ENCODE measurements around the gene PSG5. TPM values are rescaled to one million over a fixed set of nuclear protein-coding genes. Genes with fewer than 3 reads are reported as not detected.
A peak's percentile ranks its signal among the peaks of the same experiment; 100 is the strongest.
"Not testable (repeated sequence)": the region's sequence is repeated elsewhere in the genome, so short reads cannot be mapped to it uniquely, and the experiment has no call there.

PSG5 gene
- total and polyA plus RNA-seq, 2 experiments from 2014 or later = 534 to 1,019 TPM

DNA sequence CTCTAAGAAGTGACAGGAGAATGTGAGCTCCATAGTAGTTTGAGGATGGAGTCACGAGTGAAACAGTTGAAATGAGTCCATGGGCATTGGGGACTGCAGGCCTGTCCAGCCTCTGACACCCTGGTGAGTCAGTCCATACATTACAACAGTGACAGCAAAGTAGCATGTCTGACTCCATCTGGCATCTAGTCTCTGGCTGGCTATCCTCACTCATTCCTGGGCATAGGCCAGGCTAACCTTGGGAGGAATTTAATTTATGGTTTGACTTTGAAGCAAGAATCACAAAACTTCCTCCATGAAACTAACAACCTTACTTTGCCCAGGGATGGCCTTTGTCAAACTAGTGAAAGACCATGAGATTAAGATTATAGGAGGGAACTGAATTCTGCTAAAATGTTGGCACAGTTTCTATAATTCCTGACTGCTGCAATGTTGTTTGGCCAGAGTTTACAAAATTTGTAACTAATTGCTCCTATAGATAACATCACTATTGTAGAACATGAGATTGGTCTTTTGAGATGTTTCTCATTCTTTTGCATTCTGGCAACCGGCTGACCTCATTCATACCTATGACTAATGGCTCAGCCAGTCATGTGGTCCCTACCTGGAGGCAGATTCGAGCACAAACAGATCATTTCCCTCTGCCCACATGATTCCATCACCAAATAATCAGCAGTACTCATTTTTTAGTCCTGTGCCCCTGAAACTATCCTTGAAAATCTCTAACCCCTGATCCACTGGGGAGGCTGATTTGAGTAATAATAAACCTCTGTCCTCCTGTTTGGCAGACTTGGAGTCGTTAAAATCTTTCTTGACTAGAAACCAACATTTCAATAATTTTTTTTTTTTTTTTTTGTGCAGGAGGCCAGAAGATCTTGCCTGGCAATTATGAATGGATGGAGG, 4.2 kb downstream of the PSG5 start:
- H2AFZ ChIP-seq; H3K36me3 ChIP-seq (ENCODE audit: low read depth); H3K9me2 ChIP-seq (ENCODE audit: insufficient read depth); H3K27me3 ChIP-seq (replicated peaks; ENCODE audit: insufficient read depth); H3K9me3 ChIP-seq (ENCODE audit: low read depth); in situ Hi-C loops (cut with MboI); H4K20me1 ChIP-seq (ENCODE audit: insufficient read depth): not testable (repeated sequence)
- Histone ChIP-seq H3K4me3 (peak overlapping the region; percentile 81), H3K9ac (peak overlapping the region; percentile 70), H3K4me2 (ENCODE audit: unreplicated experiment) (peak overlapping the region; percentile 65), H3F3A (ENCODE audit: insufficient read depth) (peaks cover 60% of the 10 kb centered on the region), H3K79me2 (ENCODE audit: insufficient read depth) (peaks cover 35% of the 10 kb centered on the region), H3K27ac (peak overlapping the region; percentile 95), H3K4me1 (ENCODE audit: insufficient read depth) (peaks cover 67% of the 10 kb centered on the region)
- peak; percentile 92 for DNase-seq
- WGBS, 2 experiments (ENCODE audit: low coverage in 1 of 2, low lambda C conversion rate in 2 of 2, missing lambda C conversion rate in 2 of 2) = 0 to 1% methylated on average over 4 of the region's 4 CpGs
- TF ChIP-seq EZH2phosphoT487 (IDR thresholded peaks at IDR 0.05; ENCODE audit: insufficient read depth, low read depth) = 0 out of 2 replicates have a peak, but pooled peaks have one; percentile 28

DNA sequence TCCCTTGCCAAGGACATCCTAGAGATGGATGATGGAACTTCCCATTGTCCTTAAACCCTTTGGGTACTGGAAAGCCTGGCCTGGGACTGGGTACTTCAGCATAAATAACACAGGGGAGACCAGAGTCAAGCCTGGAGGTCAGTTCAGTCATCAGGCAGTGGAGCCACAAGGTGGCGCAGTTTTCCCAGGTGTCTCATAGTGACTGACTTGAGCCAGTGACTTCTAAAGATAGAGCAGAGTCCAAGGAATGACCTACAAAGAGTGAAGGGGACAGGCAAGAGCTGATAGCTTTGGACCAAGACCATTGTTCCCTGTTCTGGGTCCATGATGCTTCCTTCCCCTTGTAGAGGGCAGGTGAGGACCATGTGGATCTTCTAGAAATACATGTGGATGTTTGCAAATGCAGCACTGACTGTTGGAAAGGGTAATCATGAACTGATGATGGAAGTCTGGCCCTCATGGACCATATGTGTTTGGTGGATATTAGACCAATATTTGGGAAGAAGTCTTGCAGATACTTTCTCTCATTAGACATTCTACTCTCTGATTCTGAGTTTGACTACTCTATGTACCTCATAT, 6.7 kb downstream of the PSG5 start:
- Histone ChIP-seq H3K4me1 (ENCODE audit: insufficient read depth) (peaks cover 47% of the 10 kb centered on the region), H3K79me2 (ENCODE audit: insufficient read depth) (peaks cover 11% of the 10 kb centered on the region), H3F3A (ENCODE audit: insufficient read depth) (peaks cover 49% of the 10 kb centered on the region)
- H3K27me3 ChIP-seq (replicated peaks; ENCODE audit: insufficient read depth); H3K9me2 ChIP-seq (ENCODE audit: insufficient read depth); in situ Hi-C loops (cut with MboI); H3K27ac ChIP-seq; H3K4me2 ChIP-seq (ENCODE audit: unreplicated experiment); H4K20me1 ChIP-seq (ENCODE audit: insufficient read depth); H3K9me3 ChIP-seq (ENCODE audit: low read depth); H3K4me3 ChIP-seq; H2AFZ ChIP-seq; H3K36me3 ChIP-seq (ENCODE audit: low read depth); H3K9ac ChIP-seq; DNase-seq: not testable (repeated sequence)
- WGBS, 2 experiments (ENCODE audit: low coverage in 1 of 2, low lambda C conversion rate in 2 of 2, missing lambda C conversion rate in 2 of 2) = 0 to 19% methylated on average over 1 of the region's 1 CpG

DNA sequence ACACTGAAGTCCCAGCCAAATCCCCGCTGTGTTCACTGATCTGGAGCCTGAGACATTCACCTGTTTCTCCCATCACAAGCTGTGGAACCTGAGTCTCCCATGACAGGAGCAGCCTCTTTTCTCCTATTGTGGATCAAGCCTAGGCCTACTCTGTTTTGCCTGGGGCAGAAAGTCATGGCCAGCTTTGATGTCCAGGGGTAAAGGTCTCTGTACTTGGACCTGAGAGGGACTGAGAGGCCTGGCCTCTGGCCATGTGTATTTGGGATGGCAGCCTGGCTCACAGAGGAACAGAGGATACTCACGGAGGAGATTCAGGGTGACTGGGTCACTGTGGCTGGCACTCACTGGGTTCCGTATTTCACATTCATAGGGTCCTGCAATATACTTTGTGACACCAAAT, 7.8 kb downstream of the PSG5 start:
- H3K9ac ChIP-seq; H4K20me1 ChIP-seq (ENCODE audit: insufficient read depth); H3K27ac ChIP-seq; H3K9me2 ChIP-seq (ENCODE audit: insufficient read depth); DNase-seq; H3K4me3 ChIP-seq; H3K36me3 ChIP-seq (ENCODE audit: low read depth); H3K9me3 ChIP-seq (ENCODE audit: low read depth); H3K4me2 ChIP-seq (ENCODE audit: unreplicated experiment); H3K27me3 ChIP-seq (replicated peaks; ENCODE audit: insufficient read depth); H3K79me2 ChIP-seq (ENCODE audit: insufficient read depth); in situ Hi-C loops (cut with MboI); H2AFZ ChIP-seq: not testable (repeated sequence)
- WGBS, 2 experiments (ENCODE audit: low coverage in 1 of 2, low lambda C conversion rate in 2 of 2, missing lambda C conversion rate in 2 of 2) = 88 to 100% methylated on average over 2 to 3 of the region's 3 CpGs
- peaks cover 43% of the 10 kb centered on the region for H3F3A ChIP-seq (ENCODE audit: insufficient read depth)
- peaks cover 36% of the 10 kb centered on the region for H3K4me1 ChIP-seq (ENCODE audit: insufficient read depth)

DNA sequence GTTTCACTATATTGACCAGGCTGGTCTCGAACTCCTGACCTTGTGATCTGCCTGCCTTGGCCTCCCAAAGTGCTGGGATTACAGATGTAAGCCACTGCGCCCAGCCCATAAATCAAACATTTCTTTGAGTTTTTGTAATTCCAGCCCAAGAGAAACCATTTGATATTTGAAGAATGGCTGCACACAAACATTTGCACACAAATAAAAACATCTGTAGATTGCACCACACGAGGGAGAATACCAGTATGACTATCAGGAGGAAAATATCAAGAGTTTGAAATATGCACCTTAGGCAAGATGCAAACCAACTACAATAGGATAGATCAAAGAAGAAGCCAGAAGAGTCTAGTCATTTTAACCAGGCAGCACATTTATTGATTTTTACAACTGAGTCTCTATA, 20.4 kb downstream of the PSG5 start:
- H3K4me2 ChIP-seq (ENCODE audit: unreplicated experiment); H3K27me3 ChIP-seq (replicated peaks; ENCODE audit: insufficient read depth); DNase-seq; H4K20me1 ChIP-seq (ENCODE audit: insufficient read depth); H3K79me2 ChIP-seq (ENCODE audit: insufficient read depth); H3K36me3 ChIP-seq (ENCODE audit: low read depth); H3K4me3 ChIP-seq; H3K9me3 ChIP-seq (ENCODE audit: low read depth); H3K9me2 ChIP-seq (ENCODE audit: insufficient read depth); H3K9ac ChIP-seq; in situ Hi-C loops (cut with MboI); H3K27ac ChIP-seq; H2AFZ ChIP-seq: not testable (repeated sequence)
- Histone ChIP-seq H3K4me1 (ENCODE audit: insufficient read depth) (peaks cover 16% of the 10 kb centered on the region), H3F3A (ENCODE audit: insufficient read depth) (peaks cover 41% of the 10 kb centered on the region)
- WGBS, 2 experiments (ENCODE audit: low coverage in 1 of 2, low lambda C conversion rate in 2 of 2, missing lambda C conversion rate in 2 of 2) = 76 to 78% methylated on average over 3 of the region's 3 CpGs

DNA sequence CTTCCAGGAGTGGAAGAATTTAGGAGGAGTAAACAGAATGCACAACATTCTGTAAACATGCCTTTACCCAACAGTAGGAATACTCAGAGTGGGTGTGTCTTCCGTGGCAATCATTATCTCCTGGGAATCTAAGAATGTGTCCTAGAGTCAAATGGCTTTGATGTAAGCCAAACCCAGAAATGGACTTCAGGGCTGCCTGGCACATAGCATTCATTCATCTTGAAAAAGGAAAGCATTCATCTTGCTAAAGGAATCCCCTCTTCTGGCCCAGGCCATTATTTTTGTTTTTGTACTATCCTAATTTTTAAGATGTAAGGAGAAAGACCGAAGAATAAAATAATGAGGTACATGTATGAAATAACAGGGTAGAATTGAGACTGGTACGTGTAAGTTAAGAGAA, 23.2 kb downstream of the PSG5 start:
- H3K4me3 ChIP-seq; in situ Hi-C loops (cut with MboI); DNase-seq; H3K79me2 ChIP-seq (ENCODE audit: insufficient read depth); H3K9ac ChIP-seq; H3K9me3 ChIP-seq (ENCODE audit: low read depth); H3K36me3 ChIP-seq (ENCODE audit: low read depth); H4K20me1 ChIP-seq (ENCODE audit: insufficient read depth); H2AFZ ChIP-seq; H3K9me2 ChIP-seq (ENCODE audit: insufficient read depth); H3K27me3 ChIP-seq (replicated peaks; ENCODE audit: insufficient read depth): not testable (repeated sequence)
- Histone ChIP-seq H3K27ac (peak overlapping the region; percentile 80), H3F3A (ENCODE audit: insufficient read depth) (peaks cover 41% of the 10 kb centered on the region), H3K4me2 (ENCODE audit: unreplicated experiment) (peak overlapping the region; percentile 32), H3K4me1 (ENCODE audit: insufficient read depth) (peaks cover 24% of the 10 kb centered on the region)
- 56 to 62% methylated on average over 3 of the region's 3 CpGs for WGBS, 2 experiments (ENCODE audit: low coverage in 1 of 2, low lambda C conversion rate in 2 of 2, missing lambda C conversion rate in 2 of 2)

DNA sequence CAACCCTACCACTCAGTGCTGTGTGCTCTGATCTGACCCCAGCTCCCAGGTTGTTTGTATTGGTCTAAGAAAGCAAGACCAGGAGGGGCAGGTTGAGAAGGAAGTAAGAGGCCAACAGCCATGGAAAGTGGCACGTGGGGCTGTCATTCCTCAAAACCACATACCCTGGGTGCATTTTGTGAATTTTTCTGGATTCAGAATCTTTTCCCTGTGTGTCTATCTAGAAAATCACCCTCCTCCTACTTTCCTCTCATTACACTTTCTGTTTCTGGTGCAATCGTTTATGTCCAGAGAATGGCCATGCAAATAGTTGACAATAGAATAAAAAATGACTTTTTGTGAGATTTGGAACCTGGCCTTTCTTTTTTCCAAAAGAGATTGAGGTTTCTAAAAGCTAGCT, 24.1 kb downstream of the PSG5 start:
- H3K27ac ChIP-seq; H4K20me1 ChIP-seq (ENCODE audit: insufficient read depth); H2AFZ ChIP-seq; H3K36me3 ChIP-seq (ENCODE audit: low read depth); in situ Hi-C loops (cut with MboI); DNase-seq; H3K9me3 ChIP-seq (ENCODE audit: low read depth); H3K4me2 ChIP-seq (ENCODE audit: unreplicated experiment); H3K27me3 ChIP-seq (replicated peaks; ENCODE audit: insufficient read depth); H3K9me2 ChIP-seq (ENCODE audit: insufficient read depth); H3K9ac ChIP-seq; H3K79me2 ChIP-seq (ENCODE audit: insufficient read depth); H3K4me3 ChIP-seq: not testable (repeated sequence)
- 16 to 23% methylated on average over 2 of the region's 2 CpGs for WGBS, 2 experiments (ENCODE audit: low coverage in 1 of 2, low lambda C conversion rate in 2 of 2, missing lambda C conversion rate in 2 of 2)
- Histone ChIP-seq H3F3A (ENCODE audit: insufficient read depth) (peaks cover 35% of the 10 kb centered on the region), H3K4me1 (ENCODE audit: insufficient read depth) (peaks cover 24% of the 10 kb centered on the region)
